A673 (cell line): ENCODE data around the gene ABRACL.

Source experiments
- CTCF ChIP-seq: fragments of 300-800, 200-600 bp; sonication (generic); conservative IDR thresholded peaks from 2 replicates; pipeline ENCODE4 v1.5.1; 2017; ENCODE audit warnings: low read depth, mild to moderate bottlenecking, antibody characterized with exemption, low read length, moderate library complexity, mixed read lengths
- EZH2 ChIP-seq: fragments of 200-600 bp; sonication (generic); IDR thresholded peaks from 2 replicates; pipeline ENCODE4 v1.6.1; 2017; ENCODE audit warnings: borderline replicate concordance, low read depth, mild to moderate bottlenecking, mixed read lengths, antibody characterized with exemption, low read length; ENCODE audit not compliant: poor library complexity, severe bottlenecking

DNA sequence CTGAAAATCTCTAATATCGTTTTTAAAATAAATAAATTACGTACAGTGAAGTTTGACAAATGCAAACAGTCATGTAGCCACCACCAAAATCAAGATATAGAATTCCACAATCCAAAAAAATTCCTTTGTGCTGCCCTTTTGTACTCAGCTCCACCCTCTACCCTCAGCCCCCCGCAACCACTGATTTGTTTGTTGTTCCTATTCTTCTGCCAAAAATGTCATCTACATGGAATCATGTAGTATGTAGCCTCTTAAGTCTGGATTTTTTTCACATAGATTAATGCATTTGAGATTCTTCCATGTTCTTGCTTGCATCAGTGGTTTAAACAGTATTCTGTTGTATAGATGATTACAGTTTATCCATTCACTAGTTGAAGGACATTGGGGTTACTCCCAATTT, 32.0 kb upstream of the ABRACL start:
- TF ChIP-seq EZH2, result no peak
- TF ChIP-seq CTCF, result no peak
